ENCODE data around the gene DMD.

The DMD gene

GRCh38 chrX:32185160-32185559, 1026.2 kb downstream of the DMD start:
- DNase-seq, result no peak

- DNase-seq, result no peak
These were observed 1028.3 kb downstream of the DMD start for GRCh38 chrX:32183066-32183465.

- no peak for DNase-seq
These were observed 1034.8 kb downstream of the DMD start for GRCh38 chrX:32176510-32176909.

GRCh38 chrX:32170481-32170880, 1040.9 kb downstream of the DMD start:
- DNase-seq, result no peak

GRCh38 chrX:32155044-32155638, 1056.2 kb downstream of the DMD start:
- DNase-seq, result no peak

- DNase-seq, result no peak
These were observed 1057.8 kb downstream of the DMD start for GRCh38 chrX:32153585-32153984.

GRCh38 chrX:32150141-32150540, 1061.2 kb downstream of the DMD start:
- DNase-seq, result no peak

GRCh38 chrX:32141841-32142240, 1069.5 kb downstream of the DMD start:
- DNase-seq, result no peak

GRCh38 chrX:32139476-32139875, 1071.9 kb downstream of the DMD start:
- no peak for DNase-seq

- no peak for DNase-seq
These were observed 1073.8 kb downstream of the DMD start for GRCh38 chrX:32137525-32137924.

- no peak for DNase-seq
These were observed 1084.4 kb downstream of the DMD start for GRCh38 chrX:32126997-32127396.

- no peak for DNase-seq
These were observed 1092.5 kb downstream of the DMD start for GRCh38 chrX:32118832-32119231.

GRCh38 chrX:32116047-32116446, 1095.3 kb downstream of the DMD start:
- no peak for DNase-seq

- no peak for DNase-seq
These were observed 1123.7 kb downstream of the DMD start for GRCh38 chrX:32087663-32088062.

GRCh38 chrX:32084757-32085156, 1126.6 kb downstream of the DMD start:
- no peak for DNase-seq

GRCh38 chrX:32048285-32048684, 1163.1 kb downstream of the DMD start:
- DNase-seq, result no peak

GRCh38 chrX:32045149-32045548, 1166.2 kb downstream of the DMD start:
- no peak for DNase-seq

GRCh38 chrX:32041181-32041580, 1170.2 kb downstream of the DMD start:
- DNase-seq, result no peak

- DNase-seq, result no peak
These were observed 1184.6 kb downstream of the DMD start for GRCh38 chrX:32026772-32027171.

GRCh38 chrX:32024072-32024471, 1187.3 kb downstream of the DMD start:
- DNase-seq, result no peak

- no peak for DNase-seq
These were observed 1195.2 kb downstream of the DMD start for GRCh38 chrX:32016195-32016594.

- no peak for DNase-seq
These were observed 1200.4 kb downstream of the DMD start for GRCh38 chrX:32010948-32011347.

GRCh38 chrX:32010212-32010611, 1201.1 kb downstream of the DMD start:
- no peak for DNase-seq

GRCh38 chrX:31993637-31994036, 1217.7 kb downstream of the DMD start:
- DNase-seq, result no peak

- no peak for DNase-seq
These were observed 1222.4 kb downstream of the DMD start for GRCh38 chrX:31988975-31989374.

Data from left hindlimb (tissue), 1 donor.